Measurements from ENCODE around the gene SNX27. TPM values are rescaled to one million over a fixed set of nuclear protein-coding genes. Genes with fewer than 3 reads are reported as not detected.

The SNX27 gene
- polyA plus RNA-seq, 3 donors, result 40.1 to 57.1 (median 47.6) TPM

DNA sequence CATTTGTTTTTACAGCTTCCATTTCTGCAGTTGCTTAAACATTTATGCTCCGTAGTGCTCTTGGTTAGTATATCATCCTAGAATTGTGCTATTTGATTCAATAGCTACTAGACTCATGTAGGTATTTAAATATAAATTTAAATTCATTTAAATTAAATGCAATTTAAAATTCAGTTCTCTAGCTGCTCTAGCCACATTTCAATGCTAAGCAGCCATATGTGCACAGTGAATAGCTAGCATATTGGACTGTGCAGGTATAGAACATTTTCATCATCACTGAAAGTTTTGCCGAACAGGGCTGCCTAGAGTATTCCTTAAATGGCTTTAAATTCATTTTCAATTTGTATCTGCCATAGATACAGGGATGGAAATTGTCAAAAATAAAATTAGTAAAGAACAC is 72.3 kb downstream of the SNX27 start:
- Histone ChIP-seq H2AFZ (ENCODE audit: insufficient read depth, low read depth, low read length, poor library complexity, severe bottlenecking) (no peak overlapping the region), H3K4me3 (replicated peaks in 1 of 3; ENCODE audit: low read depth in 2 of 3, low read length in 3 of 3) (no peak overlapping the region), H3K27me3 (ENCODE audit: control insufficient read depth in 2 of 2, insufficient read depth in 2 of 2, low read length in 2 of 2) (no peaks in the 10 kb centered on the region), H3K79me2 (ENCODE audit: insufficient read depth, low read length) (no peaks in the 10 kb centered on the region), H3K36me3 (replicated peaks in 1 of 2; ENCODE audit: control insufficient read depth in 1 of 2, insufficient read depth in 2 of 2, low read length in 2 of 2) (peaks cover 62 to 82% of the 10 kb centered on the region in 2 donors), H3K27ac (ENCODE audit: low read depth in 1 of 2, low read length in 2 of 2) (no peak overlapping the region), H3K4me2 (replicated peaks; ENCODE audit: extremely low read depth, low read length, poor library complexity, severe bottlenecking) (no peak overlapping the region), H3K4me1 (ENCODE audit: control insufficient read depth in 1 of 2, insufficient read depth in 2 of 2, low read length in 2 of 2) (peaks cover 16 to 18% of the 10 kb centered on the region in 2 donors), H4K20me1 (ENCODE audit: insufficient read depth, low read length) (peaks cover 2% of the 10 kb centered on the region), H3K9ac (ENCODE audit: insufficient read depth, low read length, poor library complexity, severe bottlenecking) (no peak overlapping the region), H3K9me3 (replicated peaks in 1 of 2; ENCODE audit: control insufficient read depth in 1 of 2, insufficient read depth in 1 of 2, low read length in 2 of 2) (no peaks in the 10 kb centered on the region)
- Mint-ChIP-seq H3K9me3 (no peaks in the 10 kb centered on the region), H3K4me3 (no peak overlapping the region), H3K27ac (no peak overlapping the region), H3K4me1 (peaks cover 23% of the 10 kb centered on the region), H3K27me3 (ENCODE audit: low read depth in 3 of 3) (no peaks in the 10 kb centered on the region), H3K36me3 (peaks cover 66 to 70% of the 10 kb centered on the region in 2 donors)
- WGBS (ENCODE audit: insufficient coverage), result no CpG with 5 or more reads among the region's 2 CpGs
- no peak for DNase-seq
- intact Hi-C loops (cut with micrococcal nuclease), result no loop called here
- TF ChIP-seq, protein P1, sequence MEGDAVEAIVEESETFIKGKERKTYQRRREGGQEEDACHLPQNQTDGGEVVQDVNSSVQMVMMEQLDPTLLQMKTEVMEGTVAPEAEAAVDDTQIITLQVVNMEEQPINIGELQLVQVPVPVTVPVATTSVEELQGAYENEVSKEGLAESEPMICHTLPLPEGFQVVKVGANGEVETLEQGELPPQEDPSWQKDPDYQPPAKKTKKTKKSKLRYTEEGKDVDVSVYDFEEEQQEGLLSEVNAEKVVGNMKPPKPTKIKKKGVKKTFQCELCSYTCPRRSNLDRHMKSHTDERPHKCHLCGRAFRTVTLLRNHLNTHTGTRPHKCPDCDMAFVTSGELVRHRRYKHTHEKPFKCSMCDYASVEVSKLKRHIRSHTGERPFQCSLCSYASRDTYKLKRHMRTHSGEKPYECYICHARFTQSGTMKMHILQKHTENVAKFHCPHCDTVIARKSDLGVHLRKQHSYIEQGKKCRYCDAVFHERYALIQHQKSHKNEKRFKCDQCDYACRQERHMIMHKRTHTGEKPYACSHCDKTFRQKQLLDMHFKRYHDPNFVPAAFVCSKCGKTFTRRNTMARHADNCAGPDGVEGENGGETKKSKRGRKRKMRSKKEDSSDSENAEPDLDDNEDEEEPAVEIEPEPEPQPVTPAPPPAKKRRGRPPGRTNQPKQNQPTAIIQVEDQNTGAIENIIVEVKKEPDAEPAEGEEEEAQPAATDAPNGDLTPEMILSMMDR (IDR thresholded peaks at IDR 0.05), result no peak

DNA sequence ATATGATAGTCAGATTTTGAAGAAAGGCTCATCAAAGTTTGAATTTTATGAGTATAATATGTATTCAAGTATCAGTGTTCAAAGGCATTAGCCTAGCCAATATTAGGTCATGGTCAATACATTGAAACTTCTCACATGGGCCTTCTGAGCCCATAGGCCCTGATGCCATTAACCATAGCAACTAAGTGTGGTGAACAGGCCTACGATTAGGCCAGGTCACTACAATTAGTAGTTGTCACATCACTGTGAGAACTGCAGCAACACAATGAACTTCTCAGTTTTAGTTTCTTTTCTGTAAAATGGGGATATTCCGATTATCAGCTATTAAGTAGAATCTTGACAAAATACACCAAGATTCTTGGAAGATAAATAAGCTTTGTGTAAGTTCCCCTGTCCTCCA is 74.7 kb downstream of the SNX27 start:
- no peak overlapping the region for H3K4me3 ChIP-seq (replicated peaks in 1 of 3; ENCODE audit: low read depth in 2 of 3, low read length in 3 of 3)
- peak overlapping the region in 1 of 2 donors; percentile 37 for H3K27ac ChIP-seq (ENCODE audit: low read depth in 1 of 2, low read length in 2 of 2)
- H3K9me3 Mint-ChIP-seq, result peaks cover 0 to 2% (median 0%) of the 10 kb centered on the region in 7 donors
- H3K36me3 ChIP-seq (replicated peaks in 1 of 2; ENCODE audit: control insufficient read depth in 1 of 2, insufficient read depth in 2 of 2, low read length in 2 of 2), result peaks cover 56 to 84% of the 10 kb centered on the region in 2 donors
- intact Hi-C loops (cut with micrococcal nuclease), result no loop called here
- peaks cover 19% of the 10 kb centered on the region for H3K4me1 Mint-ChIP-seq
- H3K36me3 Mint-ChIP-seq, result peaks cover 57 to 73% of the 10 kb centered on the region in 2 donors
- TF ChIP-seq, protein P1 (IDR thresholded peaks at IDR 0.05), result no peak
- 100% methylated on average over 1 of the region's 2 CpGs for WGBS (ENCODE audit: insufficient coverage)
- H3K4me2 ChIP-seq (replicated peaks; ENCODE audit: extremely low read depth, low read length, poor library complexity, severe bottlenecking), result no peak overlapping the region
- no peak overlapping the region for H3K9ac ChIP-seq (ENCODE audit: insufficient read depth, low read length, poor library complexity, severe bottlenecking)
- DNase-seq, result no peak
- H3K27me3 Mint-ChIP-seq (ENCODE audit: low read depth in 3 of 3), result no peaks in the 10 kb centered on the region
- no peaks in the 10 kb centered on the region for H3K9me3 ChIP-seq (replicated peaks in 1 of 2; ENCODE audit: control insufficient read depth in 1 of 2, insufficient read depth in 1 of 2, low read length in 2 of 2)
- H3K27me3 ChIP-seq (ENCODE audit: control insufficient read depth in 2 of 2, insufficient read depth in 2 of 2, low read length in 2 of 2), result no peaks in the 10 kb centered on the region
- no peak overlapping the region for H3K27ac Mint-ChIP-seq
- no peak overlapping the region for H3K4me3 Mint-ChIP-seq
- no peak overlapping the region for H2AFZ ChIP-seq (ENCODE audit: insufficient read depth, low read depth, low read length, poor library complexity, severe bottlenecking)
- no peaks in the 10 kb centered on the region for H4K20me1 ChIP-seq (ENCODE audit: insufficient read depth, low read length)
- peaks cover 14 to 15% of the 10 kb centered on the region in 2 donors for H3K4me1 ChIP-seq (ENCODE audit: control insufficient read depth in 1 of 2, insufficient read depth in 2 of 2, low read length in 2 of 2)
- no peaks in the 10 kb centered on the region for H3K79me2 ChIP-seq (ENCODE audit: insufficient read depth, low read length)
